ENCODE measurements around the gene UAP1L1. TPM values are rescaled to one million over a fixed set of nuclear protein-coding genes. Genes with fewer than 3 reads are reported as not detected.

The UAP1L1 gene
- polyA plus RNA-seq, 1 donor (not counting 4 experiments of a cell fraction or from before 2014, with no cell fraction given) = 2.7 TPM

DNA sequence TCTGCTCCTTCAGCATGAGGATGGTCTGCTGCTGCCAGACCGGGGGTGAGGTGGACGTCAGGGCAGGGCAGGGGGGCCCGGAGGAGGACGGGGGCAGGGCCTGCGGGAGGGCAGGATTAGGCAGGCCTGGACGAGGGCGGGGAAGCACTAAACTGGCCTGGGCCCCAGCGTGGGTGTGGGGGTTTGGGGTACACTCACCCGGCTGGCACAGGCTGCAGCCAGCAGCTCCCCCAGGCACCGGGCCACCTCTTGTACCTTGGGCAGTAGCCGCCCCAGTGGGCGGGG, 12.5 kb upstream of the UAP1L1 start:
- H3K27ac ChIP-seq (ENCODE audit: control insufficient read depth, insufficient read depth, low read length) = no peak overlapping the region
- H2AFZ ChIP-seq (ENCODE audit: control insufficient read depth, low read length) = no peak overlapping the region
- no peak for DNase-seq (ENCODE audit: low read depth, low spot score)
- no peaks in the 10 kb centered on the region for H3K79me2 ChIP-seq (ENCODE audit: control insufficient read depth, insufficient read depth, low read length)
- no peaks in the 10 kb centered on the region for H3K36me3 ChIP-seq (ENCODE audit: control insufficient read depth in 2 of 2, extremely low read depth in 1 of 2, insufficient read depth in 2 of 2, low read length in 2 of 2)
- TF ChIP-seq EZH2 (IDR thresholded peaks at IDR 0.05; ENCODE audit: low read length) (no peak), CTCF (optimal IDR thresholded peaks at IDR 0.05 in 1 of 3, IDR thresholded peaks at IDR 0.05 in 1 of 3, conservative IDR thresholded peaks at IDR 0.05 in 1 of 3; ENCODE audit: extremely low read depth in 1 of 3, insufficient read depth in 2 of 3, low read length in 3 of 3) (no peak)
- no peaks in the 10 kb centered on the region for H3K9me1 ChIP-seq (ENCODE audit: control insufficient read depth, extremely low read depth, insufficient read depth, low read length)
- H3K9ac ChIP-seq (ENCODE audit: control insufficient read depth, extremely low read depth, insufficient read depth, low read length) = no peak overlapping the region
- no peak for FAIRE-seq
- H3K27me3 ChIP-seq (ENCODE audit: control insufficient read depth, extremely low read depth, insufficient read depth, low read length) = no peaks in the 10 kb centered on the region
- no peaks in the 10 kb centered on the region for H4K20me1 ChIP-seq (ENCODE audit: control insufficient read depth, extremely low read depth, insufficient read depth, low read length)
- no peaks in the 10 kb centered on the region for H3K9me3 ChIP-seq (ENCODE audit: control insufficient read depth, low read depth, low read length)
- H3K4me3 ChIP-seq (ENCODE audit: control insufficient read depth in 2 of 3, extremely low read depth in 1 of 3, insufficient read depth in 2 of 3, low read depth in 1 of 3, low read length in 3 of 3) = no peak overlapping the region
- H3K4me1 ChIP-seq (ENCODE audit: control insufficient read depth, extremely low read depth, insufficient read depth, low read length) = peaks cover 22% of the 10 kb centered on the region
- H3K4me2 ChIP-seq (ENCODE audit: control insufficient read depth, extremely low read depth, insufficient read depth, low read depth, low read length) = no peak overlapping the region
- dilution Hi-C loops (cut with MboI; ENCODE audit: extremely low pct_ligation_motif_present, low sequenced_read_pairs) = no loop called here

- Histone ChIP-seq H2AFZ (ENCODE audit: control insufficient read depth, low read length) (no peak overlapping the region), H3K79me2 (ENCODE audit: control insufficient read depth, insufficient read depth, low read length) (no peaks in the 10 kb centered on the region), H4K20me1 (ENCODE audit: control insufficient read depth, extremely low read depth, insufficient read depth, low read length) (no peaks in the 10 kb centered on the region), H3K4me1 (ENCODE audit: control insufficient read depth, extremely low read depth, insufficient read depth, low read length) (peaks cover 22% of the 10 kb centered on the region), H3K27ac (ENCODE audit: control insufficient read depth, insufficient read depth, low read length) (no peak overlapping the region), H3K4me3 (ENCODE audit: control insufficient read depth in 2 of 3, extremely low read depth in 1 of 3, insufficient read depth in 2 of 3, low read depth in 1 of 3, low read length in 3 of 3) (no peak overlapping the region), H3K9me1 (ENCODE audit: control insufficient read depth, extremely low read depth, insufficient read depth, low read length) (no peaks in the 10 kb centered on the region), H3K9ac (ENCODE audit: control insufficient read depth, extremely low read depth, insufficient read depth, low read length) (no peak overlapping the region), H3K9me3 (ENCODE audit: control insufficient read depth, low read depth, low read length) (no peaks in the 10 kb centered on the region), H3K36me3 (ENCODE audit: control insufficient read depth in 2 of 2, extremely low read depth in 1 of 2, insufficient read depth in 2 of 2, low read length in 2 of 2) (no peaks in the 10 kb centered on the region), H3K4me2 (ENCODE audit: control insufficient read depth, extremely low read depth, insufficient read depth, low read depth, low read length) (no peak overlapping the region), H3K27me3 (ENCODE audit: control insufficient read depth, extremely low read depth, insufficient read depth, low read length) (no peaks in the 10 kb centered on the region)
- TF ChIP-seq EZH2 (IDR thresholded peaks at IDR 0.05; ENCODE audit: low read length) = no peak
- TF ChIP-seq CTCF (optimal IDR thresholded peaks at IDR 0.05 in 1 of 3, IDR thresholded peaks at IDR 0.05 in 1 of 3, conservative IDR thresholded peaks at IDR 0.05 in 1 of 3; ENCODE audit: extremely low read depth in 1 of 3, insufficient read depth in 2 of 3, low read length in 3 of 3) = no peak
- FAIRE-seq (no peak), DNase-seq (ENCODE audit: low read depth, low spot score) (no peak)
- dilution Hi-C loops (cut with MboI; ENCODE audit: extremely low pct_ligation_motif_present, low sequenced_read_pairs) = no loop called here
These were observed 11.9 kb upstream of the UAP1L1 start for GRCh38 chr9:137065336-137065967.

Measured in keratinocyte (primary cell).